Measurements from ENCODE around the gene OPRD1. TPM values are rescaled to one million over a fixed set of nuclear protein-coding genes. Genes with fewer than 3 reads are reported as not detected.

Gene OPRD1
- polyA plus RNA-seq, 1 of the 3 experiments (the other 2 are of a cell fraction): 0.07 TPM

GRCh38 chr1:28812669-28813468, 899 bp downstream of the OPRD1 start:
- WGBS (ENCODE audit: low lambda C conversion rate): 31% methylated on average over 24 of the region's 34 CpGs
- no peaks in the 10 kb centered on the region for H3K9me3 ChIP-seq
- H3K9ac ChIP-seq: no peak overlapping the region
- peaks cover 0 to 46% of the 10 kb centered on the region in 2 experiments; a peak in 1 of 4 replicates for H3K4me1 ChIP-seq (ENCODE audit: control insufficient read depth in 1 of 2, insufficient read depth in 2 of 2, low read depth in 1 of 2, low read length in 1 of 2)
- H3K27me3 ChIP-seq (ENCODE audit: insufficient read depth): peaks cover 16% of the 10 kb centered on the region
- no peaks in the 10 kb centered on the region for H3K79me2 ChIP-seq (ENCODE audit: insufficient read depth)
- peak; percentile 85 for DNase-seq
- no peaks in the 10 kb centered on the region for H3K36me3 ChIP-seq (replicated peaks in 1 of 2; ENCODE audit: control insufficient read depth in 1 of 2, insufficient read depth in 2 of 2, low read length in 1 of 2)
- no peaks in the 10 kb centered on the region for H3F3A ChIP-seq (replicated peaks; ENCODE audit: insufficient read depth)
- 0 out of 2 replicates have a peak, but pooled peaks have one; percentile 22 for TF ChIP-seq GATA2 (CRISPR knock-in tag; IDR thresholded peaks at IDR 0.05)
- peak; percentile 14; the same call in 1 of the 2 replicates for TF ChIP-seq TCF12 (IDR thresholded peaks at IDR 0.05)
- TF ChIP-seq EP300 (IDR thresholded peaks at IDR 0.05; ENCODE audit: borderline replicate concordance in 1 of 2, low read depth in 1 of 2, low read length in 1 of 2): peak in 1 of 2 experiments; percentile 67; a peak in 2 of 4 replicates
- no peak for TF ChIP-seq SIN3A (IDR thresholded peaks at IDR 0.05; ENCODE audit: borderline replicate concordance, low read depth, low read length)
- TF ChIP-seq MXI1 (IDR thresholded peaks at IDR 0.05; ENCODE audit: low read depth, low read length): peak; percentile 68; the same call in 1 of the 2 replicates
- TF ChIP-seq, protein P1, sequence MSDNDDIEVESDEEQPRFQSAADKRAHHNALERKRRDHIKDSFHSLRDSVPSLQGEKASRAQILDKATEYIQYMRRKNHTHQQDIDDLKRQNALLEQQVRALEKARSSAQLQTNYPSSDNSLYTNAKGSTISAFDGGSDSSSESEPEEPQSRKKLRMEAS (IDR thresholded peaks at IDR 0.05; ENCODE audit: low read depth): no peak
- TF ChIP-seq RCOR1 (IDR thresholded peaks at IDR 0.05; ENCODE audit: low read length): peak; percentile 61; the same call in 1 of the 2 replicates
- peak; percentile 32; the same call in 1 of the 2 replicates for TF ChIP-seq FOXJ3 (CRISPR knock-in tag; IDR thresholded peaks at IDR 0.05)
- H3K27ac ChIP-seq (ENCODE audit: low read depth in 2 of 2, low read length in 1 of 2): peak overlapping the region in 1 of 2 experiments; percentile 86; a peak in 2 of 4 replicates
- CTCF ChIA-PET: interaction anchor here (0.6 to 13.7 kb wide), 6 partner anchors 9 to 95 kb away, joined by 3 to 101 read pairs (median 4); partner anchors contain the start of gene YTHDF2
- peak overlapping the region in 1 of 2 experiments; percentile 34; a peak in 1 of 4 replicates for H3K4me3 ChIP-seq (ENCODE audit: low read depth in 2 of 2, low read length in 1 of 2)
- no peak overlapping the region for H2AFZ ChIP-seq (ENCODE audit: low read depth)
- H4K20me1 ChIP-seq (ENCODE audit: insufficient read depth): no peaks in the 10 kb centered on the region
- POLR2A ChIA-PET: interaction anchor here (0.5 to 1.2 kb wide), 4 partner anchors 22 to 237 kb away, joined by 3 to 6 read pairs (median 4); no protein-coding TSS in a partner anchor
- no peaks in the 10 kb centered on the region for H3K9me2 ChIP-seq
- H3K4me2 ChIP-seq: peak overlapping the region; percentile 11; the same call in 1 of the 2 replicates

- no peaks in the 10 kb centered on the region for H3K9me2 ChIP-seq
- peaks cover 0 to 53% of the 10 kb centered on the region in 2 experiments; a peak in 1 of 4 replicates for H3K4me1 ChIP-seq (ENCODE audit: control insufficient read depth in 1 of 2, insufficient read depth in 2 of 2, low read depth in 1 of 2, low read length in 1 of 2)
- no peak overlapping the region for H3K9ac ChIP-seq
- peak overlapping the region in 1 of 2 experiments; percentile 31; a peak in 1 of 4 replicates for H3K27ac ChIP-seq (ENCODE audit: low read depth in 2 of 2, low read length in 1 of 2)
- no peaks in the 10 kb centered on the region for H3F3A ChIP-seq (replicated peaks; ENCODE audit: insufficient read depth)
- CTCF ChIA-PET: interaction anchor here (0.6 to 13.7 kb wide), 4 partner anchors 29 to 565 kb away, joined by 3 to 101 read pairs (median 4); no protein-coding TSS in a partner anchor
- H3K4me2 ChIP-seq: no peak overlapping the region
- no peaks in the 10 kb centered on the region for H3K79me2 ChIP-seq (ENCODE audit: insufficient read depth)
- H3K36me3 ChIP-seq (replicated peaks in 1 of 2; ENCODE audit: control insufficient read depth in 1 of 2, insufficient read depth in 2 of 2, low read length in 1 of 2): no peaks in the 10 kb centered on the region
- H3K4me3 ChIP-seq (ENCODE audit: low read depth in 2 of 2, low read length in 1 of 2): no peak overlapping the region
- H3K27me3 ChIP-seq (ENCODE audit: insufficient read depth): peaks cover 16% of the 10 kb centered on the region
- DNase-seq: no peak
- TF ChIP-seq MEF2A (IDR thresholded peaks at IDR 0.05; ENCODE audit: borderline replicate concordance, low read depth) (no peak), IRF3 (IDR thresholded peaks at IDR 0.05; ENCODE audit: low read depth, low read length) (no peak), NRF1 (IDR thresholded peaks at IDR 0.05; ENCODE audit: low read depth, low read length) (no peak), RCOR1 (IDR thresholded peaks at IDR 0.05; ENCODE audit: low read length) (no peak), FOSL2 (IDR thresholded peaks at IDR 0.05; ENCODE audit: borderline replicate concordance, low read depth) (no peak), NFIC (IDR thresholded peaks at IDR 0.05; ENCODE audit: borderline replicate concordance) (no peak), EP300 (IDR thresholded peaks at IDR 0.05; ENCODE audit: borderline replicate concordance in 1 of 2, low read depth in 1 of 2, low read length in 1 of 2) (no peak), TCF12 (IDR thresholded peaks at IDR 0.05) (no peak), GATA2 (CRISPR knock-in tag; IDR thresholded peaks at IDR 0.05) (no peak), FOXJ3 (CRISPR knock-in tag; IDR thresholded peaks at IDR 0.05) (no peak)
- TF ChIP-seq, protein P2, sequence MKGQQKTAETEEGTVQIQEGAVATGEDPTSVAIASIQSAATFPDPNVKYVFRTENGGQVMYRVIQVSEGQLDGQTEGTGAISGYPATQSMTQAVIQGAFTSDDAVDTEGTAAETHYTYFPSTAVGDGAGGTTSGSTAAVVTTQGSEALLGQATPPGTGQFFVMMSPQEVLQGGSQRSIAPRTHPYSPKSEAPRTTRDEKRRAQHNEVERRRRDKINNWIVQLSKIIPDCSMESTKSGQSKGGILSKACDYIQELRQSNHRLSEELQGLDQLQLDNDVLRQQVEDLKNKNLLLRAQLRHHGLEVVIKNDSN (IDR thresholded peaks at IDR 0.05; ENCODE audit: borderline replicate concordance, low read depth): no peak
- TF ChIP-seq, protein P3, sequence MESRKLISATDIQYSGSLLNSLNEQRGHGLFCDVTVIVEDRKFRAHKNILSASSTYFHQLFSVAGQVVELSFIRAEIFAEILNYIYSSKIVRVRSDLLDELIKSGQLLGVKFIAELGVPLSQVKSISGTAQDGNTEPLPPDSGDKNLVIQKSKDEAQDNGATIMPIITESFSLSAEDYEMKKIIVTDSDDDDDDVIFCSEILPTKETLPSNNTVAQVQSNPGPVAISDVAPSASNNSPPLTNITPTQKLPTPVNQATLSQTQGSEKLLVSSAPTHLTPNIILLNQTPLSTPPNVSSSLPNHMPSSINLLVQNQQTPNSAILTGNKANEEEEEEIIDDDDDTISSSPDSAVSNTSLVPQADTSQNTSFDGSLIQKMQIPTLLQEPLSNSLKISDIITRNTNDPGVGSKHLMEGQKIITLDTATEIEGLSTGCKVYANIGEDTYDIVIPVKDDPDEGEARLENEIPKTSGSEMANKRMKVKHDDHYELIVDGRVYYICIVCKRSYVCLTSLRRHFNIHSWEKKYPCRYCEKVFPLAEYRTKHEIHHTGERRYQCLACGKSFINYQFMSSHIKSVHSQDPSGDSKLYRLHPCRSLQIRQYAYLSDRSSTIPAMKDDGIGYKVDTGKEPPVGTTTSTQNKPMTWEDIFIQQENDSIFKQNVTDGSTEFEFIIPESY (IDR thresholded peaks at IDR 0.05; ENCODE audit: borderline replicate concordance, low read depth): no peak
- WGBS (ENCODE audit: low lambda C conversion rate): 73% methylated on average over 15 of the region's 15 CpGs
- no peaks in the 10 kb centered on the region for H4K20me1 ChIP-seq (ENCODE audit: insufficient read depth)
- H3K9me3 ChIP-seq: no peaks in the 10 kb centered on the region
- no peak overlapping the region for H2AFZ ChIP-seq (ENCODE audit: low read depth)
- POLR2A ChIA-PET: interaction anchor here (0.6 kb wide), 1 partner anchor 360 kb away, joined by 6 read pairs; no protein-coding TSS in a partner anchor
Measured at GRCh38 chr1:28813931-28814465, 2.0 kb downstream of the OPRD1 start.
